B cell (primary cell): ENCODE measurements around the gene RPS15. TPM values are rescaled to one million over a fixed set of nuclear protein-coding genes. Genes with fewer than 3 reads are reported as not detected.
A peak's percentile ranks its signal among the peaks of the same experiment; 100 is the strongest.

Experiments used
- ATAC-seq: fragments of 200-7000 bp; cut with Tn5 transposase; one replicate; pipeline ENCODE4 v1.10.0; 2021; ENCODE audit warnings: low read depth, mild to moderate bottlenecking, moderate number of reproducible peaks, moderate library complexity
- CTCF ChIA-PET: fragments of 350-600 bp; sonication (Branson Sonifier 250); formaldehyde crosslinking; loops from one replicate; lab custom pipeline; 2021; ENCODE audit warnings: antibody characterized with exemption, inconsistent platforms; lab: Charles Lee
- POLR2A ChIA-PET: fragments of 350-600 bp; sonication (Branson Sonifier 250); formaldehyde crosslinking; loops from one replicate; lab custom pipeline; 2021; ENCODE audit warnings: antibody characterized with exemption; lab: Charles Lee
- DNase-seq: peaks from one replicate; pipeline ENCODE4 v3.0.0; 2013
- H2AFZ ChIP-seq: 2 replicates; pipeline ENCODE4 v1.6.1; 2012; ENCODE audit warnings: mild to moderate bottlenecking, low read depth, low read length; ENCODE audit not compliant: insufficient read depth, poor library complexity, severe bottlenecking
- H3K27ac ChIP-seq, 2 donors: 1 replicate in 1 of 2; 2 replicates in 1 of 2; pipeline ENCODE4 v1.5.1; 2012 to 2013; ENCODE audit warnings: low read length in 2 of 2, mild to moderate bottlenecking in 2 of 2, moderate library complexity in 1 of 2
- H3K27me3 ChIP-seq, 4 experiments: fragments of 200-600 bp in 1 of 4; sonication (generic) in 1 of 4; replicated peaks in 1 of 4; 1 replicate in 2 of 4; 2 replicates in 2 of 4; pipeline versions ENCODE4 v1.6.1 to v1.7.0; 2013 to 2016; ENCODE audit warnings: low read length in 3 of 4, mild to moderate bottlenecking in 2 of 4, mixed read lengths in 1 of 4, moderate library complexity in 1 of 4; ENCODE audit not compliant: insufficient read depth in 4 of 4, control insufficient read depth in 3 of 4; ENCODE audit errors: control extremely low read depth in 1 of 4
- H3K36me3 ChIP-seq, 2 experiments: replicated peaks in 1 of 2; 1 replicate in 1 of 2; 2 replicates in 1 of 2; pipeline versions ENCODE4 v1.6.1 to v1.7.1; 2013; ENCODE audit warnings: low read length in 1 of 2; ENCODE audit not compliant: insufficient read depth in 2 of 2, control insufficient read depth in 1 of 2; ENCODE audit errors: control extremely low read depth in 1 of 2, extremely low read depth in 1 of 2
- H3K4me1 ChIP-seq, 2 donors: fragments of 200-600 bp in 1 of 2; sonication (generic) in 1 of 2; 1 replicate in 1 of 2; 2 replicates in 1 of 2; pipeline versions ENCODE4 v1.5.1 to v1.6.1; 2013 to 2017; ENCODE audit warnings: low read length in 2 of 2; ENCODE audit not compliant: control insufficient read depth in 2 of 2, insufficient read depth in 2 of 2
- H3K4me2 ChIP-seq: replicated peaks from 2 replicates; pipeline ENCODE3; 2012; ENCODE audit warnings: mild to moderate bottlenecking, low read depth, low read length; ENCODE audit not compliant: poor library complexity, severe bottlenecking
- H3K4me3 ChIP-seq, 5 experiments: fragments of 200-600 bp in 1 of 5; sonication (generic) in 1 of 5; 1 replicate in 3 of 5; 2 replicates in 2 of 5; pipeline versions ENCODE4 v1.5.1 to v1.7.0; 2011 to 2016; ENCODE audit warnings: low read length in 4 of 5, mild to moderate bottlenecking in 4 of 5, low read depth in 2 of 5, control low read depth in 1 of 5, moderate library complexity in 1 of 5; ENCODE audit not compliant: insufficient read depth in 1 of 5; ENCODE audit errors: control extremely low read depth in 1 of 5, extremely low read depth in 1 of 5
- H3K79me2 ChIP-seq: fragments of 200-600 bp; sonication (generic); one replicate; pipeline ENCODE4 v1.6.0; 2016; ENCODE audit warnings: low read length; ENCODE audit not compliant: control insufficient read depth, insufficient read depth
- H3K9ac ChIP-seq: fragments of 200-600 bp; sonication (generic); 2 replicates; pipeline ENCODE4 v1.6.1; 2017; ENCODE audit warnings: mild to moderate bottlenecking, low read length, moderate library complexity
- H3K9me3 ChIP-seq, 3 donors: one replicate each; pipeline versions ENCODE4 v1.6.1 to v1.7.1; 2013; ENCODE audit warnings: low read length in 2 of 3; ENCODE audit not compliant: control insufficient read depth in 2 of 3, insufficient read depth in 1 of 3; ENCODE audit errors: control extremely low read depth in 1 of 3
- H4K20me1 ChIP-seq: 2 replicates; pipeline ENCODE4 v1.6.0; 2012; ENCODE audit warnings: mild to moderate bottlenecking, low read length; ENCODE audit not compliant: insufficient read depth, control insufficient read depth, poor library complexity, severe bottlenecking
- H3K27ac Mint-ChIP-seq: one replicate; pipeline ENCODE4 v1.8.0; 2021; ENCODE audit warnings: mixed read lengths
- H3K27me3 Mint-ChIP-seq: one replicate; pipeline ENCODE4 v1.8.0; 2021; ENCODE audit warnings: mixed read lengths
- H3K4me1 Mint-ChIP-seq: one replicate; pipeline ENCODE4 v1.8.0; 2021; ENCODE audit warnings: mixed read lengths
- H3K4me3 Mint-ChIP-seq: one replicate; pipeline ENCODE4 v1.8.0; 2021; ENCODE audit warnings: mixed read lengths
- H3K9me3 Mint-ChIP-seq: one replicate; pipeline ENCODE4 v1.8.0; 2022; ENCODE audit warnings: mixed read lengths; ENCODE audit not compliant: insufficient read depth
- EZH2 ChIP-seq: IDR thresholded peaks from 2 replicates; pipeline ENCODE4 v1.6.1; 2012; ENCODE audit warnings: borderline replicate concordance, low read depth, mild to moderate bottlenecking, moderate library complexity, low read length; ENCODE audit not compliant: insufficient read depth, poor library complexity, severe bottlenecking
- WGBS: methylation state at CpG from one replicate; pipeline ENCODE4 v1.1.5; 2013; ENCODE audit warnings: missing lambda C conversion rate; ENCODE audit not compliant: insufficient coverage; 5-methylcytosine and 5-hydroxymethylcytosine counted together
- intact Hi-C: fragments of 100-400 bp; cut with micrococcal nuclease; formaldehyde crosslinking; loops from one replicate; pipeline ENCODE4 v1.10.0; 2022
- polyA plus RNA-seq: library from polyadenylated mRNA; depleted of rRNA; stranded (reverse); fragments of >200 nt; gene quantifications from 2 replicates; pipeline ENCODE4 v1.2.3, GENCODE V29; 2012
- total RNA-seq, 2 donors: library from RNA; stranded (reverse); fragments of 120-200 nt in 1 of 2; gene quantifications; 1 replicate in 1 of 2; 2 replicates in 1 of 2; pipeline versions ENCODE4 v1.2.3 to v1.2.4, GENCODE V29; 2013 to 2022
- TF ChIP-seq, protein P1 (sequence below): fragments of 200-600 bp; IDR thresholded peaks from one replicate; pipeline ENCODE4 v1.8.0; 2022; ENCODE audit warnings: antibody characterized with exemption, mild to moderate bottlenecking

The RPS15 gene
- total and polyA plus RNA-seq, 2 donors (not counting 1 experiment from before 2014, with no cell fraction given), result 1,520 to 6,007 TPM

DNA sequence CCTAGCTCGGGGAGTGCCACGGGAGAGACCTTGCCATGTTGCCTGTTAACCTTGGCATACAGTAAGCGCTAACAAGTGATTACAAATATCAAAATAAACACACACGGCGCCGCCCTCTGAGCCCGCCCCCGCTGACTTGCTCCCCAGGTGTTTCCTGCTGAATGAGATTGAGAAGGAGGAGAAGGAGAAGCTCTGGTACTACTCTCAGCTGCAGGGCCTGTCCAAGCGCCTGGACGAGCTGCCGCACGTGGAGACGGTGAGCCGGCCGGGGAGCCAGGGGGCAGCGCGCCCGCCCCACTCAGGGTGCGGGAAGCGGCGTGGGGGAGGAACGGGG, 16.8 kb downstream of the RPS15 start:
- H3K9me3 Mint-ChIP-seq, result no peaks in the 10 kb centered on the region
- Histone ChIP-seq H3K36me3 (no peaks in the 10 kb centered on the region), H3K4me2 (peak overlapping the region; percentile 80), H3K4me1 (peaks cover 38 to 39% of the 10 kb centered on the region in 2 donors), H3K79me2 (no peaks in the 10 kb centered on the region), H3K27me3 (peaks cover 0 to 74% (median 45%) of the 10 kb centered on the region in 4 experiments), H3K9ac (peak overlapping the region; percentile 54), H4K20me1 (peaks cover 7% of the 10 kb centered on the region), H3K9me3 (peaks cover 0 to 40% (median 0%) of the 10 kb centered on the region in 3 donors), H2AFZ (no peak overlapping the region), H3K4me3 (peak overlapping the region in 3 of 5 experiments; percentile 12 to 29 (median 15)), H3K27ac (no peak overlapping the region)
- TF ChIP-seq, protein P1, sequence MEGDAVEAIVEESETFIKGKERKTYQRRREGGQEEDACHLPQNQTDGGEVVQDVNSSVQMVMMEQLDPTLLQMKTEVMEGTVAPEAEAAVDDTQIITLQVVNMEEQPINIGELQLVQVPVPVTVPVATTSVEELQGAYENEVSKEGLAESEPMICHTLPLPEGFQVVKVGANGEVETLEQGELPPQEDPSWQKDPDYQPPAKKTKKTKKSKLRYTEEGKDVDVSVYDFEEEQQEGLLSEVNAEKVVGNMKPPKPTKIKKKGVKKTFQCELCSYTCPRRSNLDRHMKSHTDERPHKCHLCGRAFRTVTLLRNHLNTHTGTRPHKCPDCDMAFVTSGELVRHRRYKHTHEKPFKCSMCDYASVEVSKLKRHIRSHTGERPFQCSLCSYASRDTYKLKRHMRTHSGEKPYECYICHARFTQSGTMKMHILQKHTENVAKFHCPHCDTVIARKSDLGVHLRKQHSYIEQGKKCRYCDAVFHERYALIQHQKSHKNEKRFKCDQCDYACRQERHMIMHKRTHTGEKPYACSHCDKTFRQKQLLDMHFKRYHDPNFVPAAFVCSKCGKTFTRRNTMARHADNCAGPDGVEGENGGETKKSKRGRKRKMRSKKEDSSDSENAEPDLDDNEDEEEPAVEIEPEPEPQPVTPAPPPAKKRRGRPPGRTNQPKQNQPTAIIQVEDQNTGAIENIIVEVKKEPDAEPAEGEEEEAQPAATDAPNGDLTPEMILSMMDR, result no peak
- no peak for TF ChIP-seq EZH2
- peaks cover 24% of the 10 kb centered on the region for H3K4me1 Mint-ChIP-seq
- peak; percentile 67 for DNase-seq
- POLR2A ChIA-PET, result interaction anchor here (0.6 to 1.0 kb wide), 3 partner anchors 21 to 398 kb away, joined by 5 to 10 read pairs (median 7); partner anchors contain the start of gene REEP6
- peak overlapping the region; percentile 68 for H3K4me3 Mint-ChIP-seq
- CTCF ChIA-PET, result interaction anchor here (0.5 to 2.8 kb wide), 3 partner anchors 10 to 420 kb away, joined by 3 to 11 read pairs (median 5); no protein-coding TSS in a partner anchor
- WGBS, result under 1% methylated on average over 14 of the region's 22 CpGs
- peak; percentile 34 for ATAC-seq
- H3K27ac Mint-ChIP-seq, result no peak overlapping the region
- H3K27me3 Mint-ChIP-seq, result peaks cover 37% of the 10 kb centered on the region
- intact Hi-C loops, result loop anchor here (2.0 kb wide), 1 partner anchor 36 kb away; the partner anchor contains the start of genes PCSK4 and REEP6
